T-helper 9 cell (primary cell): ENCODE measurements around the gene FCN3.
"Not testable (repeated sequence)": the region's sequence is repeated elsewhere in the genome, so short reads cannot be mapped to it uniquely, and the experiment has no call there.

ENCODE experiments used
- DNase-seq: peaks from one replicate; pipeline ENCODE4 v3.0.0-alpha.2; 2020
- total RNA-seq, 2 donors: gene quantifications; one replicate each; lab custom pipeline; 2026; lab: John Stamatoyannopoulos, UW

Gene FCN3
- 0 to 0.14 reads per million in 2 donors for total RNA-seq

GRCh38 chr1:27374362-27375086, at the start of gene FCN3:
TSS of gene FCN3 (minus strand) at chr1:27374824. CDS start at chr1:27374818, 6 bp downstream.
- no peak for DNase-seq

- no peak for DNase-seq
These were observed 49.1 kb upstream of the FCN3 start for GRCh38 chr1:27423709-27424108.

GRCh38 chr1:27418326-27419185, 43.9 kb upstream of the FCN3 start:
- DNase-seq = no peak

GRCh38 chr1:27417713-27418112, 43.1 kb upstream of the FCN3 start:
- no peak for DNase-seq

GRCh38 chr1:27416387-27417111, 41.9 kb upstream of the FCN3 start:
- no peak for DNase-seq

- DNase-seq = no peak
These were observed 39.5 kb upstream of the FCN3 start for GRCh38 chr1:27414091-27414490.

- DNase-seq = no peak
These were observed 38.4 kb upstream of the FCN3 start for GRCh38 chr1:27413004-27413403.

GRCh38 chr1:27412502-27412901, 37.9 kb upstream of the FCN3 start:
- no peak for DNase-seq

- no peak for DNase-seq
These were observed 36.1 kb upstream of the FCN3 start for GRCh38 chr1:27410709-27411108.

- DNase-seq = no peak
These were observed 35.0 kb upstream of the FCN3 start for GRCh38 chr1:27409669-27410068.

GRCh38 chr1:27408151-27408550, 33.5 kb upstream of the FCN3 start:
- no peak for DNase-seq

GRCh38 chr1:27406791-27407190, 32.2 kb upstream of the FCN3 start:
- DNase-seq = not testable (repeated sequence)

GRCh38 chr1:27406362-27406680, 31.7 kb upstream of the FCN3 start:
- DNase-seq = no peak

GRCh38 chr1:27405598-27406361, 31.2 kb upstream of the FCN3 start:
- not testable (repeated sequence) for DNase-seq

GRCh38 chr1:27405074-27405473, 30.4 kb upstream of the FCN3 start:
- DNase-seq = no peak

GRCh38 chr1:27403931-27404330, 29.3 kb upstream of the FCN3 start:
- no peak for DNase-seq

- DNase-seq = no peak
These were observed 28.6 kb upstream of the FCN3 start for GRCh38 chr1:27403065-27403726.

- no peak for DNase-seq
These were observed 27.7 kb upstream of the FCN3 start for GRCh38 chr1:27402349-27402754.

- no peak for DNase-seq
These were observed 26.3 kb upstream of the FCN3 start for GRCh38 chr1:27400963-27401341.

GRCh38 chr1:27400082-27400962, 25.7 kb upstream of the FCN3 start:
- no peak for DNase-seq
